Fibroblast of skin of scalp (primary cell): ENCODE measurements around the gene DOK1.

ENCODE experiments used
- DNase-seq: peaks from one replicate; pipeline ENCODE4 v3.0.0-alpha.2; 2013

DOK1 gene

DNA sequence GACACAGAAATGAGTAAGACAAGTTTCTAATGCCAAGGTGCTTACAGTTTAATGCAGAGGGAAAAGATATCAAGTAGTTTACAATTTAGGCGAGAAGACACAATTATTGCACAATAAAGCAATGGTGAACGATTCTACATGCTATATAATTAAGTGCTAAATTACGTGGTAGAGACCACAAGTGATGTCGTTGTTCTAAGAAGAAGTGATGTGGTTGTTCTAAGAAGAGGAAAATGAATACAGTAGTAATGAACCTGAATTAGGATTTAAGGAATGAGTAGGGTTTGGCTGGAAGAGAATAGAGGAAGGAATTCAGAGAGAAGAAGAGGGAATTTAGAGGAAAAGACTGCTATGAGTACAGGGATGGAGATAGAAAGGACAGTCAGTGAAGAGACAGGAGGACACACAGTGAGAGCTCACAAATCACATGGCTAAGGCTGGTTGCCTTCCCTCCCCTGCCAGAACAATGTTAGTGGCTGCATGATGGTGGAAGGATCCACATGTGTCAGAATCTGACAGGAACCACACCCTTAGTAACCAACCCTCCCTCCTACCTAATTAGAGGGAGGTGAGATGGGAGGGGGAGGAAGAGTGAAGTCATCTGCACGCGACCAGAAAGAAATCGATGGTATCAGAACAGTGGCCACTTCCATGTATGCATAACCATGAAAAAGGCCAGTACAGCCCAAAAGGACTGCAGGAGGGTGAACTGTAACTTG, 48.9 kb downstream of the DOK1 start:
- DNase-seq = no peak

DNA sequence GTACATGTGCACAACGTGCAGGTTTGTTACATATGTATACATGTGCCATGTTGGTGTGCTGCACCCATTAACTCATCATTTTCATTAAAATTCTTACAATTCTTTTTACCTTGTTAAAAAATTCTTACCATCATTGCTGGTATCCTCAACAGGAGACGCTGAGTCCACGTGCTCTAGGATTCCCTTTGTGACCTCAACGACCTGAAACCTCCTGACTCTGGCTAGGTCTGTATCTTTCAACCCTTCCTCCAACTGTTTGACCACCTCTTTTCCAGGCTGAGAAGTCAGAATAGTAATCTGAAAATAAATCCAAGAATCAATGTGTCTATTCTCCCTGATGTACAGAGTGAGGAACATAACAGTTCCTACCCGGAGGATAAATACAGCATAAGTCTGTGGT, 52.4 kb downstream of the DOK1 start:
- DNase-seq = no peak
